Natural killer cell (primary cell): ENCODE results near the gene GRM5. TPM values are rescaled to one million over a fixed set of nuclear protein-coding genes. Genes with fewer than 3 reads are reported as not detected.
A peak's percentile ranks its signal among the peaks of the same experiment; 100 is the strongest.

ENCODE experiments used
- ATAC-seq, 3 donors: fragments of 150-1000 bp in 2 of 3; fragments of 200-7000 bp in 1 of 3; cut with Tn5 transposase; 1 replicate in 1 of 3; 2 replicates in 2 of 3; pipeline ENCODE4 v1.10.0; 2021; ENCODE audit warnings: mild to moderate bottlenecking in 2 of 3, moderate library complexity in 2 of 3
- DNase-seq, 2 donors: peaks; one replicate each; pipeline versions ENCODE4 v3.0.0 to v3.0.0-alpha.2; 2013 to 2021; ENCODE audit warnings: mixed read lengths in 1 of 2
- H3K27ac ChIP-seq: one replicate; pipeline ENCODE4 v1.5.1; 2013; ENCODE audit warnings: mild to moderate bottlenecking, low read length
- H3K27me3 ChIP-seq: one replicate; pipeline ENCODE4 v1.6.1; 2013; ENCODE audit warnings: low read length; ENCODE audit not compliant: control insufficient read depth, insufficient read depth
- H3K36me3 ChIP-seq: one replicate; pipeline ENCODE4 v1.6.1; 2013; ENCODE audit warnings: low read length; ENCODE audit not compliant: control insufficient read depth, insufficient read depth
- H3K4me1 ChIP-seq: one replicate; pipeline ENCODE4 v1.6.1; 2013; ENCODE audit warnings: low read length; ENCODE audit not compliant: control insufficient read depth, insufficient read depth
- H3K4me3 ChIP-seq: one replicate; pipeline ENCODE4 v1.5.1; 2013; ENCODE audit warnings: low read length
- H3K9me3 ChIP-seq: one replicate; pipeline ENCODE4 v1.6.1; 2013; ENCODE audit warnings: low read length; ENCODE audit not compliant: control insufficient read depth, insufficient read depth
- H3K27ac Mint-ChIP-seq, 2 donors: one replicate each; pipeline ENCODE4 v1.8.0; 2022; ENCODE audit warnings: mild to moderate bottlenecking in 2 of 2, mixed read lengths in 2 of 2, moderate library complexity in 1 of 2
- H3K27me3 Mint-ChIP-seq, 2 donors: one replicate each; pipeline ENCODE4 v1.8.0; 2022; ENCODE audit warnings: low read depth in 2 of 2, mixed read lengths in 2 of 2
- H3K36me3 Mint-ChIP-seq: one replicate; pipeline ENCODE4 v1.8.0; 2022; ENCODE audit warnings: mixed read lengths
- H3K4me1 Mint-ChIP-seq, 2 donors: one replicate each; pipeline ENCODE4 v1.8.0; 2022; ENCODE audit warnings: mixed read lengths in 2 of 2
- H3K4me3 Mint-ChIP-seq: one replicate; pipeline ENCODE4 v1.8.0; 2022; ENCODE audit warnings: mild to moderate bottlenecking, moderate library complexity, mixed read lengths
- H3K9me3 Mint-ChIP-seq, 2 donors: one replicate each; pipeline ENCODE4 v1.8.0; 2022; ENCODE audit warnings: mixed read lengths in 2 of 2
- WGBS: methylation state at CpG from one replicate; pipeline ENCODE4 v1.1.7; 2013; ENCODE audit warnings: missing lambda C conversion rate; ENCODE audit not compliant: insufficient coverage; 5-methylcytosine and 5-hydroxymethylcytosine counted together
- intact Hi-C: fragments of 100-400 bp; cut with micrococcal nuclease; formaldehyde crosslinking; loops from one replicate; pipeline ENCODE4 v1.14.2; 2022
- total RNA-seq, 4 donors: library from RNA; stranded (reverse); fragments of 120-200 nt in 1 of 4; gene quantifications; one replicate each; pipeline versions ENCODE4 v1.2.3 to v1.2.4, GENCODE V29; 2013 to 2022
- TF ChIP-seq, protein P1 (sequence below): fragments of 200-600 bp; IDR thresholded peaks from one replicate; pipeline ENCODE4 v1.8.0; 2022; ENCODE audit warnings: antibody characterized with exemption

The GRM5 gene
- total RNA-seq, 3 donors from 2014 or later (not counting 1 experiment from before 2014, with no cell fraction given) = not detected

DNA sequence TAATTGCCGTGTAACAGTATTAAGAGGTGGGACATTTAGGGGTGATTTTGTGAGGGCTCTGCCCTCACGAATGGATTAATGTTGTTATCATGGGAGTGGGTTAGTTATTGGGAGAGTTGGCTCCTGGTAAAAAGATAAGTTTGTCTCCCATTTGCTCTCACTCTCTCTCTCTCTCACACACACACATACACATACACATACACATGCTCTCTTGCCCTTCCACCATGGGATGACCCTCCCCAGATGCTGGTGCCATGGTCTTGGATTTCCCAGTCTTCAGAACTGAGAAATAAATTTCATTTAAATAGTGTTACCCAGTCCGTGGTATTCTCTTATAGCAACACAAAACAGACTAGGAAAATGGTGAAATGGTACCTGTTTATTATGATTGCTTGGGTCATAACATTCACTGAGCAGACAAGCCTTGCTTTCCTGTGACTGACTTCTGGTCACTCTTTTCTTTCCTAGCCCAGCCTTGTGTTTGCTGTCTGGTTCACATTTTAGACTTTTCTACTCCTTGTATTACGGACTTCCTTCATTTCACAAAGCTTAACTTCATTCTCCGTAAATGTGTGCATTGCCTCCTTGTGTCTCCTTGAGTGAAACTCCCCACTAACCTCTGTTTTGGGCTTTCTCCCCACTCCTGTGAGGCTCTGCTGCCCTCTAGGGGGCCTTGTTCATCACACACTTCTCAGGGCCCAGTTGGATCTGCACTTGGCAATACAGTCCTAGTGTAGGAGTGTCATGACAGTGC lies 521.7 kb downstream of the GRM5 start:
- ATAC-seq (peak; percentile 93 to 100 (median 99)), DNase-seq (peak; percentile 70 to 86)
- Histone ChIP-seq H3K4me3 (no peak overlapping the region), H3K4me1 (peaks cover 3% of the 10 kb centered on the region), H3K36me3 (no peaks in the 10 kb centered on the region), H3K27ac (no peak overlapping the region), H3K27me3 (no peaks in the 10 kb centered on the region), H3K9me3 (no peaks in the 10 kb centered on the region)
- H3K36me3 Mint-ChIP-seq = no peaks in the 10 kb centered on the region
- peak overlapping the region in 1 of 2 donors; percentile 56 for H3K27ac Mint-ChIP-seq
- intact Hi-C loops = loop anchor here (1.0 to 10.0 kb wide), 5 partner anchors 312 to 1191 kb away; no protein-coding TSS in a partner anchor
- no peaks in the 10 kb centered on the region for H3K9me3 Mint-ChIP-seq
- peaks cover 6 to 8% of the 10 kb centered on the region in 2 donors for H3K4me1 Mint-ChIP-seq
- TF ChIP-seq, protein P1, sequence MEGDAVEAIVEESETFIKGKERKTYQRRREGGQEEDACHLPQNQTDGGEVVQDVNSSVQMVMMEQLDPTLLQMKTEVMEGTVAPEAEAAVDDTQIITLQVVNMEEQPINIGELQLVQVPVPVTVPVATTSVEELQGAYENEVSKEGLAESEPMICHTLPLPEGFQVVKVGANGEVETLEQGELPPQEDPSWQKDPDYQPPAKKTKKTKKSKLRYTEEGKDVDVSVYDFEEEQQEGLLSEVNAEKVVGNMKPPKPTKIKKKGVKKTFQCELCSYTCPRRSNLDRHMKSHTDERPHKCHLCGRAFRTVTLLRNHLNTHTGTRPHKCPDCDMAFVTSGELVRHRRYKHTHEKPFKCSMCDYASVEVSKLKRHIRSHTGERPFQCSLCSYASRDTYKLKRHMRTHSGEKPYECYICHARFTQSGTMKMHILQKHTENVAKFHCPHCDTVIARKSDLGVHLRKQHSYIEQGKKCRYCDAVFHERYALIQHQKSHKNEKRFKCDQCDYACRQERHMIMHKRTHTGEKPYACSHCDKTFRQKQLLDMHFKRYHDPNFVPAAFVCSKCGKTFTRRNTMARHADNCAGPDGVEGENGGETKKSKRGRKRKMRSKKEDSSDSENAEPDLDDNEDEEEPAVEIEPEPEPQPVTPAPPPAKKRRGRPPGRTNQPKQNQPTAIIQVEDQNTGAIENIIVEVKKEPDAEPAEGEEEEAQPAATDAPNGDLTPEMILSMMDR = peak; percentile 93
- peaks cover 3 to 4% of the 10 kb centered on the region in 2 donors for H3K27me3 Mint-ChIP-seq
- H3K4me3 Mint-ChIP-seq = peak overlapping the region; percentile 2
- WGBS = 55% methylated on average over 4 of the region's 5 CpGs

DNA sequence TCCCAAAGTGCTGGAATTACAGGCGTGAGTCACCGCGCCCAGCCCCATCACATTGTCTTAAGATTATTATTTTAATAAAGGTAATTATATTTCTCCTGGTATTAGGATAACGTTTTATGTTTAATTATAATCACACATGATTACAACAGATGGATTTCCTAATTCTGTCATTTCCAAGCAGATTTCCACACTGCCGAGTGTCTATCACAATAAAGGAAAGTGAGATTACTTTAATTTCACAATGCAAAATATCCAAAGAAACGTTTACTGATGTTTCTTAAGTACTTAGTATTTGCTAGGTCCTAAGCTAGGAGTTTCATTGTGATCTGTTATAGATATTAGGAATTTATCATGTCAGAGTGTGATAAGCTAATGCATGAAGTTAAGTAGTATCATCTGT lies 524.8 kb downstream of the GRM5 start:
- Histone ChIP-seq H3K4me3 (no peak overlapping the region), H3K9me3 (no peaks in the 10 kb centered on the region), H3K27ac (no peak overlapping the region), H3K36me3 (no peaks in the 10 kb centered on the region), H3K27me3 (no peaks in the 10 kb centered on the region), H3K4me1 (peaks cover 3% of the 10 kb centered on the region)
- Mint-ChIP-seq H3K9me3 (no peaks in the 10 kb centered on the region), H3K4me3 (no peak overlapping the region), H3K36me3 (no peaks in the 10 kb centered on the region), H3K27ac (no peak overlapping the region), H3K4me1 (peaks cover 13 to 15% of the 10 kb centered on the region in 2 donors), H3K27me3 (no peaks in the 10 kb centered on the region)
- ATAC-seq = no peak
- DNase-seq = no peak
- intact Hi-C loops = loop anchor here (10.0 kb wide), 1 partner anchor 344 kb away; no protein-coding TSS in a partner anchor
- no CpG with 5 or more reads among the region's 6 CpGs for WGBS
- TF ChIP-seq, protein P1 = no peak

- no peak overlapping the region for H3K27ac Mint-ChIP-seq
- no peaks in the 10 kb centered on the region for H3K9me3 Mint-ChIP-seq
- intact Hi-C loops = no loop called here
- DNase-seq (no peak), ATAC-seq (no peak)
- H3K27me3 Mint-ChIP-seq = no peaks in the 10 kb centered on the region
- no peaks in the 10 kb centered on the region for H3K36me3 ChIP-seq
- peaks cover 10 to 12% of the 10 kb centered on the region in 2 donors for H3K4me1 Mint-ChIP-seq
- H3K4me1 ChIP-seq = no peaks in the 10 kb centered on the region
- no CpG with 5 or more reads among the region's 1 CpG for WGBS
- no peaks in the 10 kb centered on the region for H3K27me3 ChIP-seq
- H3K4me3 Mint-ChIP-seq = no peak overlapping the region
- H3K4me3 ChIP-seq = no peak overlapping the region
- TF ChIP-seq, protein P1 = no peak
- H3K27ac ChIP-seq = no peak overlapping the region
- H3K9me3 ChIP-seq = no peaks in the 10 kb centered on the region
- H3K36me3 Mint-ChIP-seq = no peaks in the 10 kb centered on the region
Measured at GRCh38 chr11:88538098-88538497, 527.7 kb downstream of the GRM5 start.
